ENCODE data around the gene NME9.

Gene NME9

GRCh38 chr3:138270245-138270644 lies 59.4 kb downstream of the NME9 start:
- DNase-seq, result no peak

GRCh38 chr3:138267083-138267482 lies 62.6 kb downstream of the NME9 start:
- DNase-seq, result no peak

- no peak for DNase-seq
Measured at GRCh38 chr3:138265745-138266144, 63.9 kb downstream of the NME9 start.

GRCh38 chr3:138263104-138263503 lies 66.5 kb downstream of the NME9 start:
- no peak for DNase-seq

- DNase-seq, result no peak
Measured at GRCh38 chr3:138260611-138261010, 69.0 kb downstream of the NME9 start.

- no peak for DNase-seq
Measured at GRCh38 chr3:138259126-138259525, 70.5 kb downstream of the NME9 start.

GRCh38 chr3:138257986-138258385 lies 71.7 kb downstream of the NME9 start:
- DNase-seq, result no peak

GRCh38 chr3:138256022-138256421 lies 73.6 kb downstream of the NME9 start:
- DNase-seq, result no peak

GRCh38 chr3:138254216-138254615 lies 75.4 kb downstream of the NME9 start:
- DNase-seq, result no peak

- no peak for DNase-seq
Measured at GRCh38 chr3:138253609-138254008, 76.0 kb downstream of the NME9 start.

All from stimulated activated CD8-positive, alpha-beta memory T cell treated with anti-CD3 and anti-CD28 coated beads, Interleukin-4, amount 100 ng/mL, for 48 hours (primary cell).